DMS53 treated with DMSO at 0.1 percent for 48 hours (cell line): Measurements from ENCODE around the gene SH3RF1.
"Not testable (repeated sequence)": the region's sequence is repeated elsewhere in the genome, so short reads cannot be mapped to it uniquely, and the experiment has no call there.

Experiments used
- DNase-seq: peaks from one replicate; lab custom pipeline; 2025; ENCODE audit not compliant: unreplicated experiment; lab: John Stamatoyannopoulos, UW

Gene SH3RF1

DNA sequence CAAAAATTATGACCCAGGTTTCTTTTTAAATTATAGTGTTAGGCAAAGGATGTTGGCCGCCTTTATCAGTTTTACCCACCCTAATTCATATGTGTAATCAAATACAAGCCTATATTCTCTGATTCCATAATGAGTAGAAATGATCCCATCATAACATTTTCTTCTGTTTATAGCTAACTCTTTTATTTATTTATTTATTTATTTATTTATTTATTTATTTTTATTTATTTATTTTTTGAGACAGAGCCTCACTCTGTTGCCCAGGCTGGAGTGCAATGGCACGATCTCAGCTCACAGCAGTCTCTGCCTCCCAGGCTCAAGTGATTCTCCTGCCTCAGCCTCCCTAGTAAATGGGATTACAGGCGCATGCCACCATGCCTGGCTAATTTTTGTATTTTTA is 7.1 kb upstream of the SH3RF1 start:
- DNase-seq, result not testable (repeated sequence)

DNA sequence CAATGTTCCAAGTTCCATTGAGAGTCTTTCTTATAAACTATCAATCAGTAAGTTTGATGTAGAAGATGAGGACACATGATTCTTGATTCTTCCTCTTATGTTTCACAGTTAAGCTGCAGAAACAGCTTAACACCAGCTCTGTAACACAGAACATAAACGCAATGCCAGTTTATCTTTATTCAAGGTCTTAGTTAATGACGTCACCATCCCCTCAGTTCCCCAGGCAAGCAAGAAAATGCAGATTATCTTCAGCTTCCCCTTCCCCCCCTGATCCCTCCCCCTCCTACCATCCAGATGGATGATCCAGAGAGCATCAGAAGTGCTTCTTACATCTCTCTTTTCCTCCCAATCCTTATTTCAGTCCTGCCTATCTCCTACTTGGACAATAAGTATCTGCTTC is 4.4 kb upstream of the SH3RF1 start:
- DNase-seq, result no peak

DNA sequence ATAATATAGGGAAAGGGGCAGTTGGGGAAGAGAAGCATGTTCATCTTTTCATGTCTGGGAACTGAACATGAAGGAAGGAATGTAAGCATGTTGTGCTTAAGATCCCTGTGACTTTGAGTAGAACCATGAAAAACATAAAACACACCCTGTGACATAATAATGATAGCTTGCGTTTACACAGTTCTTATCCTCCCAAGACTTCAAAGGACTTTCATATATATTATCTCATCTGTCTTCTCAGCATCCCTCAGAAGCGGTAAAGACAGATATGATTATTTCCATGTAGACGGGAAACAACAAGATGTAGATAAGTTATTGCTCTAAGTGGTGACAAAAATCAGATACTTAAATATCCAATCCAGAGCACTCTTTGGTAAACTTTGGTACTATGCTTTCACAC is 3.3 kb upstream of the SH3RF1 start:
- DNase-seq, result no peak

DNA sequence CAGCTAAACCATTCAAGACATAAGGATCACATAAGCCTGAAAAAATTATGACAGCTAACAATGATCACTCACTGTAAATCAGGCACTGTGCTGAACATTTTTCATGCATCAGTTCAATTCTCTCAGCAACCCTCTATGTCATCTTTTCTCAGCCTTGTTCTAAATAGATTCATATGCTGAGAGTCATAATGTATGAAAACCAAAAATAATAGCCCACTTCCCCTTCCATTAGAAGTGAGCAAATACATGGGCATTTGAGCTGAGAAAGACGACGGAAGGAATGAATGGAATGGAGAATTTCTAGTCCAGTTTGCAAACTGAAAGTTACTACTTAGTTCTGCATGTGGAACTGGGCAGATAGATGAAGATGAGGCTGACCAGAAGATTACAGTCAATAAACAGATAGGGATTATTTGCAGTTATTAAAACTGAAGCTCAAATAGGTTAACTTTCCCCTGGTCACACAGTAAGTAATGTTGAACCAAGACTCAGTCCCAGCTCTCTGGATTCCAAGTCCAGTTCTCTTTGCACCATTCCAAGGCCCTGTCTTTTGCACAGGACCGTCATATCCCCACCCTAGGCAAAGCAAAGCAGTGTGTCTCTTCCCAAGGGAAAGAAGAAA is 1.6 kb upstream of the SH3RF1 start:
- no peak for DNase-seq

DNA sequence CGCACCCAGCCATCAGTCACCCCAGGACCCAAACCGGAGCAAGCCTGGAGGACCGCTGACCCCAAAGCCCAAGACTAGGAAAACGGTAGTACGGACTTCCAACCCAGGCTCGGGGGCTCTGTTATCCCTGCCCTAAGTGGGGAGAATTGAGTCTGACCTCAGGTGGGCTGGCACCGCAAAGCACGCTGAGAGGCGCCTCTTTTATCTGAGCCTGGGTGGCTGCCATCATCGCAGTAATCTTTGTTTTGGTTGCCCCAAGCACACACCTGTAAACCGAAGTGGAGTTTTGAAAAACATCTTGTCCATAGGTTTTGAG is 894 bp upstream of the SH3RF1 start:
- no peak for DNase-seq

DNA sequence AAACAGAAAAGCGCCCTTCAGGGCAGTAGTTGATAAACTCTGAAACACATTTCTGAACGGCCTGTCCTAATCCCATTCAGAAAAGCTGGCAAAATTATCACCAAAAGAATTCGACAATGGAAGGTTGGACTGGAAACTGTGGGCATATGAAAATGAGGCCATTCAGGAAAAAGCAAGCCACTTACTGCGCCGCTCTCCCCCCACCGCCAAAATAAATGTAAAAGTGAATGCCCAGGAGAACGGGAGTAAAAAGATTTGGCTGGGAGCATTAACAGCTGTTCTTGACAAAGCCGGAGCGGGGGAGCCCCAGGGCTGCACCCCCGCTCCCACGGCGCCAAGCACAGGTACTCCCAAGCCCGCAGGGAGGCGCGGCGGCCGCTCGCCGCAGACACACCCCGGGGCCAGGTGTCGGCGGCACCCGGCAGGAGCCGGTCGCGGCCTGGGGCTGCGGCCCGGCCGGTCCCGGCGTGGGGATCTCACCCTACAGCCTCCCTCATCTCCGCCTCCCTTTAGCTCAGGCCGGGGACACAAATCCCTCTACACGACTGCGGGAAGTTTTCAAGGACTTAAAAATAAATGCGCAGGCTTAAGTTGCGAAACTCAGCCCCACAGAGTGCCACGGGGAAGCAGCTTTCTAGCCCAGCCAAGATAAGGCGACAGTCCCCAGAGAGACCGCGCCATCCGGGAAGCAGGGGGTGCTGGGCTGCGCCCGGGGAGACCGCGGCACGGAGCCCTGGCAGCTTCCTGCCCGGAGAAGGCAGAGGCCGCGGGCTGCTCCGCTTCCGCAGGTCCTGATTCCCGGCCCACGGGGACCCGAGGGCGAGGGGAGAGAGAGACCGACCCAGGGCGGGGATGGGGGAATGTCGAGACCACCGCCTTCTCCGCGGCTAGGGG is 593 bp downstream of the SH3RF1 start:
- DNase-seq, result no peak

DNA sequence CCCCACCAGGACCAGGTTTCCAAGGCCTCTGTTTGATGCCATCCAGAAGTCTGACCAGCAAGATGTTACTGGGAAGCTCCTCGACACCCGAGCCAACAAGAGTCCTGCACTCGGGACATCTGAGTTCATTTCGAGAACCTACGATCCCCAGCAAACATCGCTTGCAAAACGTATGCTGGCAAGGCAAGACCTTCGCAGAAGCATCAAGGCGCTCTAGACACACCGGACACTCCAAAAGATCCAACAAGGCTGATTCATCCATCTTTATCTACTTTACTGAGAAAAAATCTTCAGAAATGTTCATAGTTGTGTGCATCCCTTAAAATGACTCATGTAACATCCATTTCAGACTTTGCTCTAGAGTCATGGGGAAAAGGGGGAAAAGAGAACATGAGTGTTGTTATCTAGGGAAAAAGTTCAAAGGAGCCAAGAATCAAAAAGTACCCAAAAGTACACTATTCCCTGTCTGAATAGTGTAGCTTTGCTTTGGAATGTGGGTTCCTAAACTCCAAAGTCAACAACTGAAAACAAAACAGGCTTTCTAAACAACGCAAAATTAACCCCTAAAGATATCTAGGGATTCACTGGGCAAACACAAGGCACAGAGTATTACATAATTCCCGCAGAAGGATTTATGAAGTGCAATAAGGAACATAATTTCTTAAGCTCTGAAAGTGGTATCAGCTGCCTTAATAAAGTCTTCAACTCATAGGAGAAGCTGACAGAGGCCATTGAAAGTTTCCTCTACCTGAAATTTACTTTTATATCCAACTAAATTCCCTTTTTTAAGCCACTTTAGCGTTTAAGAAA is 1.6 kb downstream of the SH3RF1 start:
- DNase-seq, result no peak

DNA sequence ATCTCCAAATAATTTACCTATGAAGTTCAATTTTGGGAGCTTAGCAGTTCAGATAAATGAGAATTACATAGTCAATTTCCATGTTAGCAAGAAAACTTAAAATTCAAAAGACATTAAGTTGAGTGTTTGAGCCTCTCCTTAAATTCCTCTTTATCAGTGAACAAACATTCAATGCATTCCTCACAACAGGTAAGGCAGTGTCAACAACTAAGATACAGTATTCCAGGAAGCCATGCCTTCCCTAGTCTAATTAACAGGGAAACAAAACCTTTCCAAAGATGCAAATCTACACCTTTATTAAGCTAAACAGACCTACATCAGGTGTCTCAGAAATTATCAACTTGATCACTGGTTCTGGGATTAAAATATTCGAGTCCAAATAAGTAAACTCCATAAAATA is 3.7 kb downstream of the SH3RF1 start:
- DNase-seq, result no peak

DNA sequence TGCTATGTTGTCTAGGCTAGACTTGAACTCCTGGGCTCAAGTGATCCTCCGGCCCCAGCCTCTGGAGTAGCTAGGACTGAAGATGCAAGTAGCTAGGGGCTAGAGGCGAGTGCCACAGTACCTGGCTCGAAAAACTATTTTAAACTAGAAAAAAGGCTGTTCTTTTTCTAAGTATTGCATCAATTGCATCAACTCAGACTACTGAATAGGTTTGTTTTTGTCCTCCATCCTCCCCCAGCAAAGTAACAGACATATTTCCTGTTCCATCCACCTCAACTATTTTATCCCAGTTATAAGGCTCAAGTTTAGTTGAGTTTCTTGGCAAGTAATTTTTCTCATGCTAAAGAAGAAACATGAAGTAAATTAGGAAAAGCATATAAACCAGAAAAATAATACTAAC is 4.1 kb downstream of the SH3RF1 start:
- DNase-seq, result no peak

DNA sequence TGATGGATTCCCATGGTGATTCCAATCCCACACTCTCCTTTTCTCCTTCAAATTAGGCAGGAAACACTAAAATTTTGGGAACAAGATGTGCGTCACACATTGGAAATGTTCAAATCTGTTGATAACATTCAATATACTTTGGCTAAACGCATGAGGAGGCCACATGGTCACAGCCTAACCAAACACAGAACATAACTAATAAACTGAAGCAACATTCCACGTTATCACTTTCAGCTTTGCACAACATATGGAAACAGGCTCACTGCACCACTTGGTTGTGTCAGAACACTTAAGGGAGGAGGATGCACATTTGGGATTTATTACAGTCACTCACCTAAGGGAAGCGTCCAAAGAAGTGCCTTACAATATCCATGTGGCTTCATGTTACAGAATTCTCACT is 4.7 kb downstream of the SH3RF1 start:
- DNase-seq, result no peak

DNA sequence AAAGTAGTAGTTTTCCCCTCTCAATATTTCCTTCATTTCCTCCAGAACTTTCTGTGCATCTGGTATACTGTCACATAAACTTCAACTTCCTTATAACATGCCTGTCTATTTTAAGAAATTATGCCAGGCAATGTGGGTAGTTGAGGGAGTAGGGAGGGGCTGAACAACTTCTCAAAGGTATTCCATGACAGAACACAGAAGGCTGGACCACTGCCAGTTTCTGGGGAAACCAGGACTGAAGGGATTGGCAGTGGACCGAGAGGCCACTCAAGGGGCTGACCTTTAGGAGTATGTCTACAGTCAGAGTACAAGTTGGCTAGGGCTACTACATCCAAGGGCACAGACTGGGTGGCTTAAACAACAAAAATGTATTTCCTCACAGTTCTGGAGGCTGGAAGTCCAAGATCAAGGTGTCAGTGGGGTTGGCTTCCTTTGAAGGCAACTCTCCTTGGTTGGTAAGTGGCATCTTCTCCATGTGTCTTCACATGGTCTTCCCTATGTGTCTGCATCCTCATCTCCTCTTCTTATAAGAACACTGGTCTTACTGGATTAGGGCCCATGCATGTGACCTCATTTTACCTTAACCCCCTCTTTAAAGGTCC is 6.9 kb downstream of the SH3RF1 start:
- DNase-seq, result no peak

DNA sequence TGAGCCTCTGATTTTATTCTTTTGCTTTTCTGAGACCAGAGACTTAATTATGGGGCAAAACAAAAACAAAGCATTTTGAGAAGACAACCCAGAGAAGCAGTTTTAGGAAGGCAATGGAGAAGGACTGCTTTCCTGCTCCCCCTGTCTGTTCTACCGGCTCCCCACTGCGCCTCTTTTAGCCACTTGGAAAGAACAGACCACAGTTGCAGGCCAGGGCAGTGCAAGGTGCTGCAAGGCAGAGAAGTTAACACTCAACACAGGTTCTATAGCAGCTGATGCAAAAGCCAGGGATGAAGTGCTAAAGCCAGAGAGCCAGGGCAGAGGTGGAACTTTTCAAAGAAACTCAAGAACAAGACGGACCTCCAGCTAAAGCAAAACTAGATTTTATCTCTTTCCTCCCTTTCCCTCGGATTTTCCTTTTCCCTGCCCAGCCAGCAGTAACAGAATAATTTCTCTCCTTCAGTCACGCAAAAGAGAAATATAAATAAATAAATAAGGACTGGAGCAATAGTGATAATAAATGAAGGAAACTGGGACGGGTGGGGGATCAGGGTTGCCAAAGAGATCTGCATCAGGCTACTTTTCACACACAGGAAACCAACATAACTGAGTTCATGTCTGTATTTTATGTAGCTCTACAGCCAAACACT is 10.4 kb downstream of the SH3RF1 start:
- no peak for DNase-seq

DNA sequence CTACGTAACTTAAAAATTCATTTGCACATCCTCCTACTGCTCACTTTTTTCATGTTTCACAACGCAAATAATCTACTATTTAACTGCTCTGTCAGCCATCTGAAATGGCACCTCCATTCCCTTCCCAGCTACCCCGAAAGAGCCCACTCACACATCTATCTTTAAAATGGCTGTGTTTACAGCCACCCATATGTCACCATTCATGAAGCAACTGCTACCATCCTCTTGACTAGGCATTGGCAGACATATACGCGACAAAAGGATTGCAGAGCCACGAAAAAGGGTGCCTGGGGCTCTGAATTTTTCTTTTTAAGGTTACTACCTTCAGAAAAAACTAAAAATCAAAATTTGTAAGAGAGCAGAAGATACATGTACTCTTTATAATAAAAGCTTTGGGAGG is 11.5 kb downstream of the SH3RF1 start:
- no peak for DNase-seq

DNA sequence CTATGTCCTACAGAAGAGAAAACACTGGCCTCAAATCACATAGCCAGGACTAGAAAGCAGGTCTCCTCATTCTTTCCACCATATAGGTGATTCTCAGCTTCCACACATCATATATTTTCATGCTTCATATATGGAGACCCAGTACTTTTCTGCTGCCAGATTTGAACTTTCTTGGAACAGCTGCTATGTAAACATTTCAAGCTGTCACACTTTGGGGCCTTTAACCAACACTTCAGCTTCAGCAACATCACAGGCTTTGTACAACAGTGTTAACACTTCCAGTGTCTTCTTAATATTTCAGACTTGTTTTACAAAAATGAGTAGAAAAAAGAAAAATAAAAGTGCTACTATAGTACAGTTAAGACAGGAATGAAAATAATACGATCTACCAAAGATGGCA is 12.6 kb downstream of the SH3RF1 start:
- no peak for DNase-seq

DNA sequence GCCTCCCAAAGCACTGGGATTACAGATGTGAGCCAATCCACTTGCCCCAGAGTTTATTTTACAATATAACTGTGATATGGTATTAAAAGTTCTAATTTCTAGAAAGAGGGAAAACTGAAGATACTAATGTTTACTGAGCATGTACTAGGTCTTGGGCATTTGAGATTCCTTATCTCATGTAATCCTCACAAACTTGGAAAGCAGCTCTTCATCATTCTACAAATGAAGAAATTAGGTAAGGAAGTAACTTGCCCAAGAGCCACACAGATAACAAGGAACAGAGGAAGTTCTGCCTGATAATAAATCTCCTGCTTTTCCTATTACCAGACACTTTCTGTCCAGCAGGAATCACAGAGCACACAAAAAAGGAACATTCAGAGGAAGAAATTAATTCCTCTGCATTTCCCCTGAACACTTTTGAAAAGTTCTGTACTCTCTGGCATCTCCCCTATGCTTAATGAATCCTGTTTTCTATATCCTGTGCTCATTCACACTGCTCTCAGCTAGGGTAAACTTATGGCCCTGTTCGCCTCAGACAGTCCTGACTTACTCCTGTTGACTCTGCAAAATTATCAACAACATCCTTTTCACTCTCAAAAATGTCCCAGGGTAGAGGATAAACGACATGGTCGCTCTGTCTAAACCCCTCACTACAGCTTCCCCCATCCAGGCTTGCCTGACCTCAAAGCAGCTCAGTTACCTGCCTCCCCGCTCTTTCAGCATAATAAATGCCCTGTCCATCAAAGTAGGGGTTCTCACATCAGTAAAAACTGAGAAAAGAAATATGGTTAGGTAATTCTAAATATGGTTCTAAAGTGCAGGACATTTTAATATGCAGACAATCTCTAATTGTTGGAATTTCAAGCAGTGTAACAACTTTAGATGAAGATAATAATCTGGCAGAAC is 13.6 kb downstream of the SH3RF1 start:
- DNase-seq, result no peak

DNA sequence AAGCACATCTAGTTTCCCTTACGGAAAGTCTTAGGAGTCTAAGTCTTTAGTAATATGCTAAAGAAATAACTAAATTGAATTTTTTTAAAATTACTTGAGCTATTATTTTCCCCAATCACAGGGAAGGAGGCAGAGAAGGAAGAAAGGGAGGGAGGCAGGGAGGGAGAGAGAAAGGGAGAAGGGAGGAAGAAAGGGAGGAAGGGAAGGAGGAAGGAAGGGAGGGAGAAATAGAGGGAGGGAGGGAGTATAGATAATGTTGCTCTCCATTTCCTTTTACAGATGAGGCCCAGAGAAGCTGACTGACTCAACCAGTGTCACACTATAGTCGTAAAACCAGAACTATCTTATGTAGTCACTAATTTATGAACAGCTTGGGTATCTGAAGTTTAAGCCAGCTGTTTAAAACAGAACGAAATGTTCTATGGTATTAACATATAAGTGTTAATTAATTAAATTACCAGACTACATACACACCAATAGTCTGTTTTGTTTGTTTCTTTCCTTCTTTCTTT is 14.6 kb downstream of the SH3RF1 start:
- no peak for DNase-seq

DNA sequence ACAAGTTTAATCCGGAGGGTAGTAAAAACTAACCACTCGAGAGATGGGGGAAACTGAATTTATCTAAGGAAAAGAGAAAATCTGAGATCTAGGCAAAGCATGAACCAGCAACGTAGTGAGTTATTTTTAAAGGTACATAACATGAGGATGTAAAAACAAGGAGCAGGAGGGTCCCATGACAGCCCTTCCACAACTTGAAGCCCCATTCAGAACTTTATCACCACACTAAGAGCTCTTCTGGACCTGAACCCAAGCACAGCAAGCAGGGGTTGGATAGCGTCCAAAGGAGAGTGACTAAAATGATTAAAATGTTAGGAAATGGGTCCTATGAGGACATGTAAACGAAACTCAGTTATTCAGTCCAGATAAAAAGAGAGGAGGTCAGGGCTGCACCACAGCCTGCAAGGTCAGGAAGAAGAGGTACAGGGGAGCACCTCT is 16.2 kb downstream of the SH3RF1 start:
- no peak for DNase-seq

DNA sequence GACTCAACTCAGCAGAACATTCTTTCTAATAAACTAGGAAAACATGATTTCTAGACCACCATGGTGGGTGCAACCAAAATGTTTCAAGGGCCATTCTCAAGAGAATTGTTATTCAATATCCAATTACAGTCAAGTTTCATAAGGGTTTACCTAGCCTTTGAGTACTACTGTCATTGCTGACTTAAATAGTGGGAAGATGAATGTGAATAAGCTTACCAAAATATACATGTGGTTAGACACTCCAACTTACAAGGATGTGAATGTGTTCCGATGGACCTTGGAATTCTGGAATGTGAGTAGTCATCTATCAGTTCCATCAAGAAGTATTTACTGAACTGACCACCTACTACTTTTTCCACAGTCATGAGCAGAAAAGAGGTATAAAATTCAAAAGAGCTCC is 16.9 kb downstream of the SH3RF1 start:
- no peak for DNase-seq

DNA sequence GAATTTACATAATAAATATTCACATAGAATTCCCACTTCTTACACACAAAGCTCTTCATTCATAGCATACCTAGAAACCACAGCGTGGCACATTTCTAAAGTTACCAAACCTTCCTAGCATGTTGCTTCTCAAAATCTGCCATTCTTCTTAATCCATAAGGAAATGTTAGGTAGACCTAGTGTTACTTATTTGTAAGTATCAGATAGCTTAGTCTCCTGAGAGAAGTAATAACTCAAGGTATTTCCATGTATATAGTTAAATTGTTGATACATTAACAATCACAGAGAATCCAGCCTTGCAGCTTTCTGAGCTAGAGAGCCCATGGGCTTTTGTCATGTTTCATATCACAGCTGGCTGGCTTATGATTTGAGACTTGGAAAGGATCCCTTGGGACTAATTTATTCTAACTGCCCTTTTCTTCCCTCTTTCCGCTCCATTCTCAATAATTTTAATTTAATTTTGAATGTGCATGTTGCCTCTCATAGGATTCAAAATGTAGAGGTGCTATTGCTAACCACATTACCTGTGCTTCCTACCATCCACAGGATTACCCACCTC is 17.6 kb downstream of the SH3RF1 start:
- no peak for DNase-seq
